Stimulated activated CD4-positive, alpha-beta T cell treated with anti-CD3 and anti-CD28 coated beads, Interleukin-2, amount 100 ng/mL, for 48 hours (primary cell): ENCODE results near the gene FRMD3.
"Not testable (repeated sequence)": the region's sequence is repeated elsewhere in the genome, so short reads cannot be mapped to it uniquely, and the experiment has no call there.

Experiments used
- DNase-seq, 2 donors: peaks; one replicate each; pipeline ENCODE4 v3.0.0-alpha.2; 2020

The FRMD3 gene

GRCh38 chr9:83521411-83521810 lies 16.8 kb downstream of the FRMD3 start:
- no peak for DNase-seq

GRCh38 chr9:83521011-83521410 lies 17.2 kb downstream of the FRMD3 start:
- no peak for DNase-seq

GRCh38 chr9:83520292-83520691 lies 17.9 kb downstream of the FRMD3 start:
- no peak for DNase-seq

GRCh38 chr9:83517980-83518379 lies 20.2 kb downstream of the FRMD3 start:
- DNase-seq, result not testable (repeated sequence)

GRCh38 chr9:83514767-83515166 lies 23.4 kb downstream of the FRMD3 start:
- no peak for DNase-seq

- DNase-seq, result no peak
Measured at GRCh38 chr9:83512621-83513020, 25.6 kb downstream of the FRMD3 start.

DNA sequence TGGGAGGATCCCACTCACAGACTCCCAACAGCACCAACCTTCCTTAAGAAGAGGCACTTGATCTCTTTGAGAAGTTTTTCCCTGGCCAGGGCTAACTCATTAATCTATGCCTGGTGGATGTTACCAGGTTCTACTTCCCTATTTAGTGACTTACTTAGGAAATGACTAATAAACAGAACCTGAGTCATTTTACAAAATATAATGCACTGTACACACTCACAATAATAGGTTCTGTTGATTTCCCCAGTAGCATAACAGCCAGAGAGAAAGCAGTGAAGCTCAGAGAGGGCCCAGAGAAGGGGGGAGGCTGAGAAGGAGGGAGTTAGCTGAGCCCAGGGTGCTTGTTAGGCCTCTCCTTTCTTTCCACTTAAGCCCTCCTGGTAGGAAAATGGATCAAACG lies 27.1 kb downstream of the FRMD3 start:
- no peak for DNase-seq

GRCh38 chr9:83509402-83509801 lies 28.8 kb downstream of the FRMD3 start:
- no peak for DNase-seq

DNA sequence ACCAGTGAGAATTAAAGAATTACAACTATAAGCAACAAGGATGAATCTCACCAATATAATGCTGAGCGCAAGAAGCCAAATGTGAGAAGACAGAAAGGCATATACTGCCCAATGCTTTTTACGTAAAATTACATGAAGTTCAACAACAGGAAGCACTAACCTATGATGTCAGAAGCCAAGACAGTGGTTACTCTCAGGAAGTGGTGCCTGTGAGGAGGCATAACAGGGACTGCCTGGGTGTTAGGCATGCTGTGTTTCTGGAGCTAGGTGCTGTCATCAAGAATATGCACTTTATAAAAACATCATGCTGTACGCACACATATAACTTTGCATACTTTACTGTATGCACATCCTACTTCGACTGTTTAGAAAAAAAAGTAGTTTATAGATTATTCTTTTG lies 30.1 kb downstream of the FRMD3 start:
- DNase-seq, result no peak

GRCh38 chr9:83505282-83505681 lies 32.9 kb downstream of the FRMD3 start:
- no peak for DNase-seq

DNA sequence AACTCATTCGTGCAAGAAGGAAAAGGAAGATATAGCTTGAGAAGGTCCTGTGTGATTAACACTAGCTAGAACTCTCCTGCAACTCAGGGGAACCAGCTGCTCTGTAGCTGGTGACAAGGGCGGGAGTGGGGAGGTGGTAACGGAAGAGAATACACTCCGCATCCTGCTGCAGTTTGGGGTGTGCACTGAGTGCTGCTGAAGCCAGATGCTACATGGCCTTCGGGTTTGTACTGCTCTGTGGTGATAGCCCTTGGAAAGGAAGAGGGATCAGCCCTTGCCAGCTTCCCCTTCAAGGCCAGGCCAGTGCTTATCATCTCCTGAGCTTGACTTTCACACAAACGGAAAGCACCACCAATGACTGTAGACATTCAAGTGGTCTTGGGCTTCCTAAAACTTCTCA lies 34.3 kb downstream of the FRMD3 start:
- no peak for DNase-seq

DNA sequence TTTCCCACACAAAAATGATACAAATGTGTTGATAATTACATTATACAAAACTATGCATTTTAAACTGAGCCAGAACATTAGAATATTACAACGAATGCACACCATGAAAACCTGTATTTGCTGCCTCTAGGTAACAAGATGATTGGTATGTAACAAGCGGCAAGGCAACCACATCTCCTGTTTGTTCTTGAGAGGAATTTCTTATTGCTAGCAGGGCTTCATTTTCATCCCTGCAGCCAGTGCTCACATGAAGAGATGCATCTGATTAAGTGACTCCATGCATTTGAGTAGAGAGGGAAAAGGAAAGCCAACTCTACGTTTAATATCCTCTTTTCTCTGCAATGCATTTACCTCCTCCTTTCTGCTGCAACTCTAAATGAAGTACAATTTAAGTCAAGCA lies 36.6 kb downstream of the FRMD3 start:
- DNase-seq, result no peak

DNA sequence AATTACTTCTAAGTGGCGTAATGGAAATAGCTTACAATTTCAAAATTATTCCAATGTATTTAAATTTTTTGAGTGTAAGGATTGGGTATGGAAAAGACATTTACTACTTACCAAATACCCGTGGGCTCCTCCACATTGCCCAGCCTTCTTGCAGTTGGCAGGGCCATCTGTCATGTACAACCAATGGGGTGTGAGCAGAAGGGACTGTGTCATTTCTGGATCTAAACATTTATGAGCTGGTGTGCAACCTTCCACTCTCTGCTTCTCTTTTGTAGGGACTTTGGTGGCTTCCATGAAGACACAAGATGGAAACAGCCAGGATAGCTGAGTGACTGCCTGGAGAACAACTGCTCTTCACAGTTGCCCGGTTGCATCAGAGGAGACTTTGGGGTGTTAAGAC lies 40.8 kb downstream of the FRMD3 start:
- no peak for DNase-seq

DNA sequence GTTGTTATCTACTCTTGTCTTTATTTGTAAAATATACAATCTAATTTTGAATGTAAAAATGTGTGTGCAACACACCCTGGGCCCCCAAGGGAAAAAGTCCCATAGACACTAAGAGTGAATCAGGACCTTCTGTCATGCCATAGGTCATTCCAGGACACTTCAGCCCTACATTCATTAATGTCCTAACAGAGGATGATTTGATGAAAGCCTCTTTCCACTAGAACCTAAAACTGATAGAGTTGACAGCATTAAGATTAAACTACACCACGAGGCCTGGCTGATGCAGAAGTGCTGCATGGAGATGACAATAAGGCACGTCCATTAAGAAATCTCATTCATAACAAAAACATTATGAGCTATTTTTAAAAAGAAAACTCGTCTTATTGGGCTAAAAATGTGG lies 46.2 kb downstream of the FRMD3 start:
- no peak for DNase-seq

GRCh38 chr9:83491413-83491812 lies 46.8 kb downstream of the FRMD3 start:
- no peak for DNase-seq

- no peak for DNase-seq
Measured at GRCh38 chr9:83489961-83490360, 48.2 kb downstream of the FRMD3 start.

GRCh38 chr9:83484990-83485389 lies 53.2 kb downstream of the FRMD3 start:
- no peak for DNase-seq

DNA sequence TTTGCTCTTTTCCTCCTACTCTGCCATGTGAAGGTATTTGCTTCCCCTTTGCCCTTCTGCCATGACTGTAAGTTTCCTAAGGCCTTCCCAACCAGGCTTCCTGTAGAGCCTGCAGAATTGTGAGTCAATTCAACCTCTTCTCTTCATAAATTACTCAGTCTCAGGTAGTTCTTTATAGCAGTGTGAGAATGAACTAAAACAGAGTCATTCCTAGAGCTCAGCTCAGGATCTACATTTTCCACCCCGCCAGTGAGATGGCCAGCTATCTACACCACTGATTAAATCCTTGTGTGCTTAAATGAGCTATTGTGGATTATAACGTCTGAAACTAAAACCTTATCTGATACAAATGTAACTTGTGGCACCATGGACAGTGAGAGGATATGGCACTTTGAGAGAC lies 55.0 kb downstream of the FRMD3 start:
- DNase-seq, result no peak

- DNase-seq, result no peak
Measured at GRCh38 chr9:83479765-83480164, 58.4 kb downstream of the FRMD3 start.

- no peak for DNase-seq
Measured at GRCh38 chr9:83477571-83477970, 60.6 kb downstream of the FRMD3 start.

DNA sequence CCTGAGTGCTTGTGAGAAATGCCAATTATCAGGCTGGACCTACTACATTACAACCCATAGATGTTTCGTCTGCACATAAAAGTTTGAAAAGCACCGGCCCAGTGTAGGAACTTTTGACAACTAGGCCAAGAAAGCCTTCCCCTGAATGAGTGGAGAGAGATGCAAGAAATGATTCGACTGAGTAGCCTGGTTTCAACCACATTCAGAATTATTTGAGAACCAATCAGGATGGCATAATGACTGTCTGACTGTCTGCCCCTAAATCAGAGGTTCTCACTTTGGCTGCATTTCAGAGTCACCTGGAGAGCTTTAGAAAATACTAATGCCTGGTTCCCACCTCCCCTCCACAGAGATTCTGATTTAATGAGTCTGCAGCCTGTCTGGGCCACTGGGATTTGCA lies 61.1 kb downstream of the FRMD3 start:
- DNase-seq, result no peak

- DNase-seq, result no peak
Measured at GRCh38 chr9:83476513-83476912, 61.7 kb downstream of the FRMD3 start.

- no peak for DNase-seq
Measured at GRCh38 chr9:83475741-83476140, 62.5 kb downstream of the FRMD3 start.

- no peak for DNase-seq
Measured at GRCh38 chr9:83474631-83475030, 63.6 kb downstream of the FRMD3 start.

- DNase-seq, result no peak
Measured at GRCh38 chr9:83473488-83473971, 64.7 kb downstream of the FRMD3 start.

GRCh38 chr9:83472764-83473163 lies 65.4 kb downstream of the FRMD3 start:
- DNase-seq, result no peak
